GM03348 (cell line): ENCODE data around the gene PLCB4.

Experiments
- DNase-seq: peaks from one replicate; pipeline ENCODE4 v3.0.0; 2012; ENCODE audit warnings: low spot score

PLCB4 gene

DNA sequence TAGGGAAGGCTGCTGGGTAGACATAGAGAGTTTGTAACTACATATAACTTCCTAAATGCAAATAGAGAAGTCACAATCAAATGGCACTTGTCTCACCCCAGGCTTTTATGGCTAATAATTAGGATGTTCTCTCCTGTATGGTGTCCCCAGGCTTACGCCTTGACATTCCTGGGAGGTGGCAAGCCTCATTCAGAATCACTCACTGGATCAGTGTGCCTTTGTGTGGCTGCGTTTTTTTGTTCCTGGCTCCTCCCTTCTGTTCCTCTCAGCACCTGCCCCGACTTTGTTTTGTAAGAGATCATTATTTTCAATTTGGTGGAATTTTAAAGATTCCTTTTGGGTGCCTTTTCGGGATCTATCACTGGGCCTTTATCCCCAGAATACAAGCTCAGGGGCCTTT lies 451.2 kb downstream of the PLCB4 start:
- no peak for DNase-seq

DNA sequence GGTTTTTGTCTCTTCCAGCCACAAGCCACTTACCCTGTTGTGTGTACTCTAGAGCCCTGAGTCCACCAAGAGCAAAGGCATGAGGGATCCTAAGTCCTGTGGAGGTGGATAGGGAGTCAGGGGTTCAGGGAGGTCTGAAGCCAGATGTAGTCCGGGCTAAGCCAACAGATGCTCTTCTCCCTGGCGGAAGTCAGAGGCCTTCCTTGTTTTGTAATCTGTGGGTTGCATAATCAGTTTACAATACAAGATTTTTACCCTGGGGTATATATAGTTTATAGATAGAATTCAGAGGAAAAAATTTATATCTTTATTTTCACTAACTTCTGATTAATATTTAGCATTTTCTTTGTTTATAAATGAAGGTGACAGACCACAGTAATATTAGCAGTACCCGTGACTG lies 454.7 kb downstream of the PLCB4 start:
- DNase-seq, result no peak
